ENCODE measurements around the gene TTC39B.

The TTC39B gene

DNA sequence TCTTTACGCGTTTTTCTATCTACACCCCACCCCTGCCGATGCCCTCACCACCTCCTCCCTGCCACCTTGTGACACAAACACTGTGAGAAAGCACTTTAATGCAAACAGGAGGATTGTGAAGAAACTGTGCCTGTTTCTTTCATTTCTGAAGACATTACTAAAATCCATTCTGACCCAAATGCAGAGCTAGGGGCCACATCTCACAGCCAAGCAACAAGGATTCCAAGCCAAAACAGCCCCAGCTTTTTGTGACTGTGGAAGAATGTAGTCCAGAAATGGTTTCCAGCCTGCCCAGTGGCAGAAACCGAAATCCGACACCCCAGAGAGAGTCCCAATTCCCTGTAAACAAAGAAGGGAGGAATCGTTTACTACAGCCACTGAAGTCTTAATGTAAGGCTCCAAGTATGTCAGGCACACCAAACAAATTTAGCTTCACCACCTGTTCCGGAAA, 190.9 kb downstream of the TTC39B start:
- no peaks in the 10 kb centered on the region for H3K9me3 Mint-ChIP-seq
- peaks cover 19% of the 10 kb centered on the region for H3K27me3 Mint-ChIP-seq
- H3K27ac Mint-ChIP-seq (ENCODE audit: low read depth), result no peak overlapping the region
- no peak overlapping the region for H3K4me3 Mint-ChIP-seq
- ATAC-seq (replicated peaks; ENCODE audit: extremely low read depth, poor library complexity, severe bottlenecking) (no peak), DNase-seq (ENCODE audit: low spot score in 2 of 2) (no peak)
- no peaks in the 10 kb centered on the region for H3K4me1 Mint-ChIP-seq
- no peaks in the 10 kb centered on the region for H3K36me3 Mint-ChIP-seq (ENCODE audit: insufficient read depth)

DNA sequence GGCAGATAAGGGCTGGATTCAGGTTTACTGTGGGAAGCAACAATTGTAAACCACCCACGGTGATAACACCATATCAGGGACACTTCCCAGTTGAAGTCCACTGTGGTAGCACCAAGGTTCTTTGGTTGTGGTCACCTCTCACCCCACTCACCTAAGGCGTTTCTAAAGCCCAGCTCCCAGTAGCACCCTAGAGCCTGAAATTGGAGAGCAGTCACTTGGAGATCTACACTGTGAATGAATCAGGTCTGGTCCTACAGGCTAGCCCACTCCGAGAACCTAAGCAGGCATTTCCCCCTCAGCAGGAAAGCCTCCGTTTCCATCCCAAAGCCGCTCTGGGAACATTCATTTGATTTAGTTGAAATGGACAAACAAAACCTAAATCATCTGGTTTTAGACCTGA, 191.3 kb downstream of the TTC39B start:
- no peaks in the 10 kb centered on the region for H3K4me1 Mint-ChIP-seq
- no peaks in the 10 kb centered on the region for H3K9me3 Mint-ChIP-seq
- DNase-seq (ENCODE audit: low spot score in 2 of 2) (no peak), ATAC-seq (replicated peaks; ENCODE audit: extremely low read depth, poor library complexity, severe bottlenecking) (no peak)
- peaks cover 19% of the 10 kb centered on the region for H3K27me3 Mint-ChIP-seq
- no peak overlapping the region for H3K27ac Mint-ChIP-seq (ENCODE audit: low read depth)
- no peak overlapping the region for H3K4me3 Mint-ChIP-seq
- H3K36me3 Mint-ChIP-seq (ENCODE audit: insufficient read depth), result no peaks in the 10 kb centered on the region

DNA sequence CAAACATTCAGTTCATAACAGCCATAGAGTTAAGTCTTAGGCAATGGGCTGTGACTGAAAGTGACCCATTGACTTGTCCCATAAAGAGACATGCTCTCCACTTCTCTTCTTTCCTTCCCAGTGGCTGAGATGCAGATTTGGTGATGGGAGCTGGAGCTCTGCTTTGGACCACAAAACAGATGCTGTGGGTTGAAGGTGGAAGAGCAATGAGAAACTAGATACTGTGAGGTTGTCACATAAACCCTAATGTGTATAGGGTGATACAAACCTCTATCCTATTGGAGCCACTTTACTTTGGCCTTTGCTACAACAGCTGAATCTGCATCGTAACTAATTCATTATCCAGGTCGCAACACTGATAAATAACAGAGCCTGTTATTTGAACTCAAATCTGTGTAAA, 192.0 kb downstream of the TTC39B start:
- Mint-ChIP-seq H3K9me3 (no peaks in the 10 kb centered on the region), H3K27ac (ENCODE audit: low read depth) (no peak overlapping the region)
- no peak for ATAC-seq (replicated peaks; ENCODE audit: extremely low read depth, poor library complexity, severe bottlenecking)

More for the DNA sequence above, 192.0 kb downstream of the TTC39B start:
- DNase-seq (ENCODE audit: low spot score in 2 of 2), result no peak
- H3K4me1 Mint-ChIP-seq, result no peaks in the 10 kb centered on the region
- H3K4me3 Mint-ChIP-seq, result no peak overlapping the region
- H3K36me3 Mint-ChIP-seq (ENCODE audit: insufficient read depth), result no peaks in the 10 kb centered on the region
- peaks cover 19% of the 10 kb centered on the region for H3K27me3 Mint-ChIP-seq
